Stimulated activated CD4-positive, alpha-beta T cell treated with anti-CD3 and anti-CD28 coated beads, Interleukin-4, amount 100 ng/mL, for 1 hour (primary cell): ENCODE data around the gene DTNB.
"Not testable (repeated sequence)": the region's sequence is repeated elsewhere in the genome, so short reads cannot be mapped to it uniquely, and the experiment has no call there.

Source experiments
- DNase-seq: peaks from one replicate; pipeline ENCODE4 v3.0.0-alpha.2; 2020

DTNB gene

DNA sequence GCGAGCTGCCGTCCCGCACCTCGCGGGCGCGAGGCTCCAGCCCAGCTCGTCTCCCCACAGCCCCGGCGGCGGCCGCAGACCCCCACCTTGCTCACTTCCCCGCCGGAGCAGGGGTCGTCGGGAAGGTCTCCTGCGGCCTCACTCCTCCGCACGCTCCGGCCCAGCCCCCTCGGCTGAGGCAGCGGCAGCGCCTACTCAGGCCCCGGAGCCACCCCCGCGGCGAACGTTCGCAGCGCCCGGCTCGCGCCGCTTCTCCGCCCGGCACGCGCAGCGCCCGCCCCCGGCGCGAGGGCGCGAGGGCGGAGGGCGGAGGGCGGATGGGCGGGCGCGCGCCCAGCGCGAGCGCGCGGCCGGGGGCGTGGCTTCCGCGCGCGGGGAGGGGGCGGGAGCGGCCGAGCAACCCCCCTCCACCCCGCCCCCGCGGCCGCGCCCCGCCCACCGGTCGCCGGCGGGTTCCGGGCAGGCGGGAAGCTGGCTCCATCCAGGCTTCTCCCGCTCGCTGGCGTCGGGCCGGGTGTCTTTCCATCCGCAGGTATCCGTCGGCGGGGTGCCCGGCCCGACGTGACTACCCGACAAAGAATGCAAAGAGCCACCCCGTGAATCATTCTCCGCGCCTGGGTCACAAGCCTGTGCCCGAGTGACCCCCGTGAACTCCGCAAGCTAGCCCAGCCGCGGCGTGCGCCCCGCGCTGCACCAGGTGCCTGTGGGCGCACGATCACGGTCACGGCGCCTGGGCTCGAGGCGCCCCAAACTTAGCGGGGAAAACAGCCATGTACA, at the start of gene DTNB:
TSS of gene DTNB (minus strand) at position 278 of the 777 bp plus-strand sequence. CDS start 20,917 bp downstream, outside the sequence.
- DNase-seq, result peak; percentile 77

DNA sequence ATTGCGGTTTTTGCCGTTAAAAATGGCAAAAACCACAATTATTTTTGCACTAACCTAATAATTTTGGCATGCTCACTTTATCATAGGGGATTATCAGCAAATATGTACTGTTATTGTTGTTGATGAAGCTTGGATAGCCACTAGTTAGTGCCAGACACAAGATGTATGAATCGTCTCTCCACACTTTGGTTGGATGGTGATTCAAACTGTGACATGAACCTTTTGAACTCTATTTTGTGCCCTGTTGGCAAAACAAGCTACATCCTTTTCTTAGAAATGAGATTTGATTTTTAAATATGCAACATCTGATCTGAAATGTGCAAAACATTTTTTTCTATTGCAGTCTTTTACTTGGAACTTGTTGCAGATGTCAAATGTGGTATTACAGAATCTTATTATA, 48.8 kb upstream of the DTNB start:
- DNase-seq, result no peak

DNA sequence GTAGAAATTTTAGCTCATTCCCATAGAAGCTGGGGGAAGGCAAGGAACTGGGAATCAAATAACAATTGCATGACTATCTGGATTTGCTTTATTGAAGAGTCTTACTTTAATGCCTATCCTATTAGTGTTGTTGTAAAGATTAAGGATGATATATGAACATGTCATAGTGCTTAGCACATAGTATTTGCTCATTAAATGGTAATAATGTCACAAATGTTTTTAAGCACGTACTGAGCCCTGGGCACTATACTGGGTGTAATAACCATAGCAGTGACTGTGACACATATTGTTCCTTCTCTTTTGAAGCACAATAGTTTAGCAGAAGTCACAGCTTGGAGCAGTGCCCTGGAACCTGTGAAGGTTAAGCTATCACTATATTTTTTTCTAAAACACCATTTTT, 47.2 kb upstream of the DTNB start:
- DNase-seq, result no peak

DNA sequence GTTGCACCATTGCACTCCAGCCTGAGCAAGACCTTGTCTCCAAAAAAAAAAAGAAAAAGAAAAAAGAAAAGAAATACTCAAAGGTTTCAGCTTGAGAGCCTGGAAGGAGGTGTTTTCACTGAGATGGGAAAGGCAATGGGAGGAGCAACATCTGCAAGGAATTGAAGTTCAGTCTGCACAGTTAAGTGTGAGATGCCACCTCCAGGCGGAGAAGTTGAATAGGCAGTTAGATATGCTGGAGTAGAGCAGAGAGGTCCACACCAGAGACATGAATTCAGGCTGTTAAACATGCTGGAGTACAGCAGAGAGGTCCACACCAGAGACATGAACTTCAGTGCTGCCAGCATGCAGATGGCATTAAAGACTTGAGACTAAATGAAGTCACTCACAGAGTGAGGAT, 41.4 kb upstream of the DTNB start:
- no peak for DNase-seq

DNA sequence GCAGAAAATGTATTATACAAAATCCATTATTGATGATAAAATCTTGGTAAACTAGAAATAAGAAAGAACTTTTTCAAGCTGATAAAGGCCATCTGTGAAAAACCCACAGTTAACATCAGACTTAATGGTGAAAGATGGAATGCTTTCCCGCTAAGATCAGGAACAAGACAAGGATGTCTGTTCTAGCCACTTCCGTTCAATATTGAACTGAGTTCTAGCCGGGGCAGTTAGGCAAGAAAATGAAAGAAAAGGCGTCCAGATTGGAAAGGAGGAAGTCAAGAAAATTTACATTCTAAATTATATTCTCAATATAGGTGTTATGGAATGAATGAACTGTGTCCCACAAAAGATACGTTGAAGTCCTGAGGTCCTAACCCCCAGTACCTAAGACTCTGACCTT, 39.1 kb upstream of the DTNB start:
- no peak for DNase-seq

DNA sequence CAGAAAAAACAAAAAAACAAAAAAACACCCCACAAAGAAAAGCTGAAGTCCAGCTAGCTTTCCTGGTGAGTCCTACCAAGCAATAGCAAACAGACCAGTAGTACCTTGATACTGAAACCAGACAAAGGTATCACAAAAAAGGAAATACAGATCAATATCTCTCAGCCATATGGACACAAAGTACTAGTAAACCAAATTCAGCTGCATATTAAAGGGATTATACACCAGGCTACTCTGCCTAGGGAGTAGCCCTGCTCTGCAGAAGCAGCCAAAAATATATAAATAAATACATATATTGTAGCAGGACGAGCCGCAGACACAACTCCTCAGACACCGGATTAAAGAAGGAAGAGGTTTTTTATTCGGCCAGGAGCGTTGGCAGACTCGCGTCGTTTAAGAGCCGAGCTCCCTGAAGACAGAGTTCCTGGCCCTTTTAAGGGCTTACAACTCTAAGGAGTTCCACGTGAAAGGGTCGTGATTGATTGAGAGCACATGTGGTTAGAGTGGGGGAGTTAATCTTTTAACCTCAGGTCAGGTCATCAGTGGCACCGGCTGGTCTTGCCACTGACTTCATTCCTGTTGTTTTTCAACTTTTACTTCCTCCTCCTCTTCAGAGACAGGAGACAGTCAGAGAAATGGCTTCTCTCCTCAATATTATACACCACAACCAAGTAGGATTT, 38.4 kb upstream of the DTNB start:
- DNase-seq, result no peak

DNA sequence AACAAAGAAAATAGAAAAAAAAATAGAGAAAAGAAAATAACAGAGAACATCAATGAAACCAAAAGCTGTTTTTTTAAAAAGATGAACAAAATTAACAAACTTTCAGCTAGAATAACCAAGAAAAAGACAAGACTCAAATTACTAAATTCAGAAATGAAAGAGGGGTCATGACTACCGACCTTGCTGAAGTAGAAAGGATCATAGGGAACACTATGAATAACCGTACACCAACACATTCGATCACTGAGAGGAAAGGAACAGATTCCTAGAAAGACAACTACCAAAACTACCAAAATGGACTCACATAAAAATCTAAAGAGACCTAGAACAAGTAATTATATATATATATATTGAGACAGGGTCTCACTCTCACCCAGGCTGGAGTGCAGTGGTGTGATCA, 37.4 kb upstream of the DTNB start:
- DNase-seq, result no peak

DNA sequence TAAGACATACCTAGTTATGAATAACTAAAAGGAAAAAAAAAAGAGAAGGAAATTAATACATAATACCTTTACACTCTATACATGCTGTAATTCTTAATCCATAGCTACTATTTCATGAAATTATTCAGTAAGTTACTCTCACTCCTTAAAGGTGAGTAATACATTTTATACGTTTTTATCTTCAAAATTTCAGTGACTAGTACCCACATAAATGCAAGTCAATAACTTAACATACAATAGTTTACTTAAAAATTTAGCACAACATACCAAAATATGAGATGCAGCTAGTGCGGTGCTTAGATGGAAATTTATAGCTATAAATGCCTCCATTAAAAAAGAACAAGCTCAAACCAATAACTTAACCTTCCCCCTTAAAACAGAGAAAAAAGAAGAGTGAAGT, 36.0 kb upstream of the DTNB start:
- DNase-seq, result no peak

DNA sequence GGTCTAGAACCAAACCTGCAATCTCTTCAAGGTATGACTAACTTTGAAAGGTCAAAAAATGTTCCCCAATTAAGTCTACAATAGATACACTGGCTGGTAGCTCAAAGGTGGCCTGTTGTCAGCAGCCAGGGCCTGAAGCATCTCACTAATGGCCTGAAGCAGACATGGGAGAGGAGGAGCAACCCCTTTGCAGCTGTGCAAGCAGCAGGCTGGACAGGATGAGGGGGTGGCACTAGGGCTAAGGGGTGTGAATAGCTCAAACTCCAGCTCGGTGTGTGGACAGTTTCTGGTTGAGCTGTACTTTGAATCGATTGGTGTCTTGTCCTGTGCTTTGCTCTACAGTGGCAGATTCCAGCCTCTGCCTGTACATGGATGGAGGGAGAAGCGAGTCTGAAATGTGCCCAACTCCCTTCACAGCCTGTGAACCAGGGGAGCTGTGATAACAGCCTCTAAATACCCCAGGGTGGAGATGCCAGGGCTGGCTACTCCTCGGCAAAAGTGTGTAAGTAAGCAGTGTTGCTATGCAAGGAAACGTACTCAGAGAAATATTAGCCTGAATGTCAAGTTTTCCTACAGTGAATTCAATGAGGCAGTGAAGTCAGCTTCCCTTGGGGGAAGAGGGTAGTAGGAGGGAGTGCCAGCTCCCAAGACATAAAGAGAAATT, 34.7 kb upstream of the DTNB start:
- DNase-seq, result no peak

DNA sequence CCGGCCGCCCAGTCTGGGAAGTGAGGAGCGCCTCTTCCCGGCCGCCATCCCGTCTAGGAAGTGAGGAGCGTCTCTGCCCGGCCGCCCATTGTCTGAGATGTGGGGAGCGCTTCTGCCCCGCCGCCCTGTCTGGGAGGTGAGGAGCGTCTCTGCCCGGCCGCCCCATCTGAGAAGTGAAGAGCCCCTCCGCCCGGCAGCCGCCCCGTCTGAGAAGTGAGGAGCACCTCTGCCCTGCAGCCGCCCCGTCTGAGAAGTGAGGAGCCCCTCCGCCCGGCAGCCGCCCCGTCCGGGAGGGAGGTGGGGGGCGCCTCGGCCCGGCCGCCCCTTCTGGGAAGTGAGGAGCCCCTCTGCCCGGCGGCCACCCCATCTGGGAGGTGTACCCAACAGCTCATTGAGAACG, 32.2 kb upstream of the DTNB start:
- DNase-seq, result not testable (repeated sequence)

DNA sequence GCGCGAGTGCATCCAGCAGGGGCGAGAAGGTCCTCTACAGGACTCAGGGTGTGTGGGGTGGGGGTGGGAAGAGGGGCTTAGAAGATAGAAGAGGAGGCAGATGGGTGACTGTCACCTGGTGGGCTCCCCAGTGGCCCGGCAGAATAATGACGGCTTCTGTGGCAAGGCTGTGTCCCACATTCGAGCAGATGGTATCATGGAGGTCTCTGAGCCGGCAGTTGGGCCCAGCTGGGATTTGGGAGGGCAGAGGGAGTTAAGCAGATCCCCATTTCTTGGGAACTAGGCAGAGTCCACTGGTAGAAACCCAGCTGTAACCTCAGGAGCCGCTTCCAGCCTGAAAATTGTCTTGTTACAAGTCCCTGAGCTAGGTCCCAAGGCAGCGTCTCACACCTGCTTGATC, 28.4 kb upstream of the DTNB start:
- no peak for DNase-seq

DNA sequence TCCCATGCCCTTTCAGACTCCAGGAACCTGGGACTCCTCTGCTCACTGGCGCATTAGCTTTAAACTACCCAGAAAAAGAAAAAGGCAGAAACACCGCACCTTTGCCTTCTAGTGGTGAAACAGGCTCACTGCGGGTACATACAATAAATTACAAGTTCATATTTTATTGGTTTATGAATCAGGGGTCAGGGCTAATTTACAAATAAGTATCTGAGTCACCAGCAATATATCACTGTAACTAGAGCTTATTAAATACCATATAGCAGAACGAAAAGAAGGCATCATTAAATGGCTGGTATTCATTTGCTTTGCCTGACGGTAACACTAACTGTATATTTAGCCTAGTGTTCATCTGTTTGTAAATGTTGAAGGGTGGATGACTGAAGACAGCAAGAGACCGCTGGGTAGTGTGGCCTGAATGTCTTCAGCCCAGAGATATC, 26.9 kb upstream of the DTNB start:
- DNase-seq, result peak; percentile 5

DNA sequence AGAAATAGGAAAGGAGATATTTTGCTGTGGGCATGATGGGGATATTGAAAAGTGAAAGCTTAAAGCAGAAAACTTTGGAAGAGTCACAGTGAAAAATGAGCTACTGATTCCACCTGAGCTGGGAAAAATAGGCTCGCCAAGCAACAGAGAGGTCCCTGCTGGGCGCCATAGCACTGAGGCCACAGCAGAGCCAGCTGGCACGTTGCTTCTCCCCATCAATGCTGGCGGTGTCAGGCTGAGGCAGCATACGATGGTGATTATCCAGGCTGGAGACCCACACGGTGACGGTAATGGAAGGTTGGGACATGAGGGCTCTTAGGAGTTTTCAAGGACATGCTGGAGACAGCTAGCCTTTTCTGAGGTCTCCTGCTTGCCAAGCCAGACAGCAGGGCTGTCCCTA, 25.8 kb upstream of the DTNB start:
- DNase-seq, result no peak

DNA sequence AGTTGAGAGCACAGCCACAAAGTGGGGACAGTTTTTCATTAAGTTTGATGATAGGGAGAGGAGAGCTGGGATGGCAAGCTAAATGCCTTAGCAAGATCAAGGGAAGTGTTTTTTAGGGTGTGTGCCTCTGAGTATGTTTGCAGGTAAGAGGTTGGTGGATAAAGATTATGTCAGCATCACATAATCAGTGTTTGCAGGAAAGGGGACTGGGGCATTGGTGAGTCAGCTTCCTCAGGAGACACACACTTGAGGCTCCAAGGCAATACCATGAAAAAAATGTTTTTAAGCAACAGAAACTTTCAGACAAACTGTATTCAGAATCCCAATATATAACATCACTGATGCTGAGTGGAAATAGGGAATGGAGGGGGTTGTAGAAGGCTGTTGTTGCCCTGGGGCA, 25.4 kb upstream of the DTNB start:
- DNase-seq, result no peak

DNA sequence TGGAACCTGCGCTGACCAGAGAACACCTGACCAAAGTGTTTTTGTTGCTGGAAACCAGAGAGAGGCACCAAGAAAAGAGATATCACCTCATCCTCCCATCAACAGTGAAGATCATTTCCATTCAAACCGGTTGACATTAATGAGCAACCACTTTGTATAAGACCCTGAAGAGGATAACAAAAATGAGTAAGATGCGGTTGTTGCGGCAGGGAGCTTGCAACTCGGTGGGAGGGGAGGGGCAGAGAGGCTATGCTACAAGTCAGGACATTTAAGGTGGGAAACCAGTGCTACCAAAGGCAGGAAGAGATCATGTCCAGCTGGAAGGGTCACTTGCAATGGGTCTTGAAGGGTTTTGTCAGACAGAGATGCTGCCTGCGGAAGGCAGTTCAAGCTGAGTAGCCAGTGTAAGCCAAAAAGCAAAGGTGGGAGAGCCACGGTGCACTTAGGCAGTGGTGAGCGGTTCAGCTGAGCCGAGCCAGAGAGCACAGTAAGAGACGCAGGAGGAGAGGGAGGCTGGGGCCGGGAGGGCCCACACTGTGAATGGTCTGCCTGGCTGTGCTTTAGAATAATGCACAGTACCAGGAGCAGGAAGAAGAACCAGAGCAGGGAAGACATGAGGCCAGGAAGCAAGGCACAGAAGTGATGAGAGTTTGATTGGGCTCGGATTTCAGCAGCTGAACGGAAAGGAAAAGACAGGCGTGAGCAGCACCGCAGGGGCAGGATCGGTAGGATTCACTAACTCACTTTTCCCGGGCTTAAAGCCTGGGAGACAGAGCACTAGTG, 24.4 kb upstream of the DTNB start:
- DNase-seq, result no peak

DNA sequence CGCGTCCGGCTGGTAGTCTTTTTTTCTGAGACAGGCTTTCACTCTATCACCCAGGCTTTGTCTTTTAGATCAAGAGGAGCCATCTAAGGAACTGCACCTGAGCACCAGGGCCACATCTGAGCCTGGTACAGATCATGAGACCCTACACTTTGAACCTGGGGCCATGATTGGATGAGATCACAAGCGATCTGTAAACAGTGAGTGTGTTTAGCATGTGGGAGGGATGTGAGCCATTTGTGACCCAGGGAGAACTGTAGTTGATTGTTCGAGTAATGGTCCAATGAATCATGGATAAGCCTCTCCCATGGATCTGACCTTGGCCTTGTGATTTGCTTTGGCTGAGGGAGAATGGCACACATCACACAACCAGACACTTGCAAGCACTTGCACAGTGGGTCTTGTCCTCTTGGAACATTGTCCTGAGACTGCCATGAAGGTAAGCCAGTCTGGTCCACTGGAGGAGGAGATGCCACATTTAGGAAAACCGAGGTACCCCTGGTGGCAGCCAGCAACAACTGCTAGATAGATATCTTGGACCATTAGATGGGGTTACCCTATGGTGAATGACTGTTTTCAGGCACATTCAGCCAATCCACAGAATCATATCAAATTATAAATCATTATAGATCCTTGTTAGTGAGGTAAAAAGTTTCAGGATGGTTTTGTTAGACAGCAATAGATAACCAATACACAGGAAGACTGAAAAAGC, 19.5 kb upstream of the DTNB start:
- DNase-seq, result no peak

DNA sequence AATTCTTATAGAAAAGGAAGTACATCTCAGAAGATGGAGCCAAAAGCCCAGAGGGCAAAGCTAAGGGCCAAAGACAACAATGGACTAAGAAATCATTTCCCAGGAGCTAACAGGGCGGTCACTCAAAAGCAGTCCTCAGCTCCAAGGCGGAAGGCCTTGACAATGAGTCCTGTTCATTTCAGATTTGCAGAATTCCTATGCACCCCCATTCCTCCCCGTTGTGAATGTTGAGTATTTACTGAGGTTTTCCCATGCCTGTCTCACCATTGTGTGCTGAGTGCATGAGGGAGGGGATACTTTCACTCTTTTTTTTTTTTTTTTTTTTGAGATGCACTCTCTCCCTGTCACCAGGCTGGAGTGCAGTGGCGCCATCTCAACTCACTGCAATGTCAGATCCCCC, 18.8 kb upstream of the DTNB start:
- no peak for DNase-seq

DNA sequence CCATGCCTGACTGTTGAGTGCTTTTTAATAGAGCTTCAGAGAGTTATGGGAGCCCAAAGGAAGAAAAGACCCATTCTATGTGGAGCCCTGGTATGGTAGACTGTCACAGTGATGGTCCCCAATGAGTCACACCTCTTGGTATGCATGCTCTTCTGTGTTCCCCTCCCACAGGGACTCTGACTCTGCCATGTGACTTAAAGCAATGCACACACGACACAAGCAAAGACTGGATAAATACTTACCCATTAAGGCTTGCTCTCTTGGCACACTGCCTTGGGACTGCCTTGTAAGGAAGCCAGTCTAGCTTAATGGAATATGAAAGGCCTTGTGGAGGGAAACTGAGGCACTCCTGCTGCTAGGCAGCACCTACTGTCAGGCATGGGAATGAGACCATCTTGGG, 16.7 kb upstream of the DTNB start:
- no peak for DNase-seq

DNA sequence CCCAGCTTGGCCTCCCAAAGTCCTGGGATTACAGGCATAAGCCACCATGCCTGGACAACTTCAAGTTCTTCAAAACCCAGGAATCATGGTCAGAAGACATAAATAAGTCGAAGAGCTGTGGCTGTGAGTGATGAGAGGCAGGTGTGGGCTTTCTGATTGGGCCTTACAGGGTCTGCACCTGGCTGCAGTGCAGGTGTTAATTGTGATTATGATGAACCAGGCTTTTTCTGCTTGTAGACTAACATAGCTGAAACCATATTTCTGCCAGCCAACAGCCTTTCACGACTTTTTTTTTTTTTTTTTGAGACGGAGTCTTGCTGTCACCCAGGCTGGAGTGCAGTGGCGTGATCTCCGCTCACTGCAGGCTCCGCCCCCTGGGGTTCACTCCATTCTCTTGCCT, 14.9 kb upstream of the DTNB start:
- no peak for DNase-seq

DNA sequence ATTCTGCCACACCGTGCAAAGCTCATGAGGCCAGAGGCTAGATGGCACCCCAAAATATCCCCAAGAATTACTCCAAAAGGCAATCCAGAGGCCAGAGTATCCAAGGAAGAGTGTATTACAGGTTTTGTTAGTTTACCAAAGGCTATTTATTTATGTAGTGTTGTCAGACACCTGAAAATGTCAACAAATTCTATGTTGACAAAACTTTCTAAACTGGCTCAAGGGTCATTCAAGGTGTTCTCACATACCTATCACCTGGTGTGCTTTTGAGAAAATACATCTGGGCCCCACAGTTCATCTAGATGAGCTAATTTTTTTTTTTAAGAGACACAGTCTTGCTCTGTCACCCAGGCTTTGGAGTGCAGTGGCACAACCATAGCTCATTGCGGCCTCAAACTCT, 12.4 kb upstream of the DTNB start:
- DNase-seq, result no peak

DNA sequence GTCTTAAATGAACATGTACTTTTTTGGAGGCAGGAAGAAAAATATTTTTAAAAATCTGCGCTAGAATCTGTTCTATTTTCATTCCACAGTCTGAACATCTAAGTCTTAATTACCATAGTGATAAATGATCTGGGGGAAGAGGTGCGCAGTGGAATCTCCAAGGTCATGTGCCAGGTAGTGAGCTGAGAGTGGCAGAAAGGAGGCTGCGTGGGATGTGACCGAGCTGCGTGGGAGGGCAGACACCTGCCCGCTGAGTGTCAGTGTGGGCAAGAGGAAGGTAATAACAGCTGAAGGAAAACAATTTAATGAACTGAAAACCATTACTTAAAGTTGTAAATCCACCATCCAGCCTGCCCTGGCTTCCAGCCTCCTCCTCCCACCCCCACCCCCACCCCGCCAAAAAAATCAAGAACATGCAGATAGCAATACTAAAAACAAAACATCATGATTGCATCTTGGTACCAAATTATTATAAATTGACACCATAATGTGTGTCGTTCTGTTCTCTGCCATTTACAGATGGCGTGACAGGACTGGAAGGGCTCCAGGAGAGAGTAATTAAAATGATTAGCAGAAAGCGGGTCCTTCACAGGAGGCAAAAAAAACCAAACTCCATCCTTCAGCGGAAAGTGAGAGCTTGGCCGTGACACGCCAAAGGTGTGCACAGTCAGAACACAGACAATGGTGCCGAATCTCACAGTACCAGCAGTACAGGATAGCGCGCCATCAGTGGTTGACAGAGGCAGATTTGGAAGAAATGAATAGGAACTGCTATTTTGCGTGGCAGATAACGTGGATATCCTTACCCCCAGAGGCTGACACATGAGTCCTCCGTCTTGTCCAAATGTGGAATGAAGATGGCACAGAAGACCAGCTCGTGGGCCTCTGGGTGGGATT, 11.4 kb upstream of the DTNB start:
- DNase-seq, result peak; percentile 5

DNA sequence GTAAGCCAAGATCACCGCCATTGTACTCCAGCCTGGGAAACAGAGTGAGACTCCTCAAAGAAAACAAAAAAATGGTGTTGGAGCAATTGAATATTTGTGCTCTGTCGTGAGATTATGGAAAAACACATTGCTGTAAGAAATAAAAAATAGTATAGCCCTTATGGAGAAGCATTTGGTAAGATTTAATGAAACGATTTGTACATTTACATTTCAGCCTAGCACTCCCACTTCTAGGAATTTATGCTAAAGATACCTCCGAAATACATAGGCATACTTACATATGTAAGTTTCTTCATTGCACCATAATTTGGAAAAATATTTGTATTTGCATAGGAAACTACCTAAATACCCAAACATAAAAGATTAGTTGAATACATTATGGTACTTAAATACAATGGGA, 8.7 kb upstream of the DTNB start:
- no peak for DNase-seq
